ENCODE data around the gene TRERF1.

TRERF1 gene

GRCh38 chr6:42378125-42378524 lies 73.6 kb downstream of the TRERF1 start:
- H3K4me3 ChIP-seq (ENCODE audit: low read depth, low read length), result no peak overlapping the region
- no peak for DNase-seq (ENCODE audit: low read depth)

GRCh38 chr6:42375007-42375635 lies 76.6 kb downstream of the TRERF1 start:
- no peak overlapping the region for H3K4me3 ChIP-seq (ENCODE audit: low read depth, low read length)
- DNase-seq (ENCODE audit: low read depth), result no peak

- no peak overlapping the region for H3K4me3 ChIP-seq (ENCODE audit: low read depth, low read length)
- DNase-seq (ENCODE audit: low read depth), result no peak
Measured at GRCh38 chr6:42374018-42374669, 77.6 kb downstream of the TRERF1 start.

GRCh38 chr6:42372699-42373098 lies 79.0 kb downstream of the TRERF1 start:
- H3K4me3 ChIP-seq (ENCODE audit: low read depth, low read length), result no peak overlapping the region
- no peak for DNase-seq (ENCODE audit: low read depth)

GRCh38 chr6:42370323-42370985 lies 81.3 kb downstream of the TRERF1 start:
- H3K4me3 ChIP-seq (ENCODE audit: low read depth, low read length), result no peak overlapping the region
- no peak for DNase-seq (ENCODE audit: low read depth)

GRCh38 chr6:42369568-42369967 lies 82.2 kb downstream of the TRERF1 start:
- DNase-seq (ENCODE audit: low read depth), result no peak
- no peak overlapping the region for H3K4me3 ChIP-seq (ENCODE audit: low read depth, low read length)

- DNase-seq (ENCODE audit: low read depth), result no peak
- no peak overlapping the region for H3K4me3 ChIP-seq (ENCODE audit: low read depth, low read length)
Measured at GRCh38 chr6:42368181-42368580, 83.5 kb downstream of the TRERF1 start.

- H3K4me3 ChIP-seq (ENCODE audit: low read depth, low read length), result no peak overlapping the region
- no peak for DNase-seq (ENCODE audit: low read depth)
Measured at GRCh38 chr6:42367353-42368011, 84.2 kb downstream of the TRERF1 start.

GRCh38 chr6:42366999-42367352 lies 84.8 kb downstream of the TRERF1 start:
- DNase-seq (ENCODE audit: low read depth), result no peak
- no peak overlapping the region for H3K4me3 ChIP-seq (ENCODE audit: low read depth, low read length)

- no peak for DNase-seq (ENCODE audit: low read depth)
- H3K4me3 ChIP-seq (ENCODE audit: low read depth, low read length), result no peak overlapping the region
Measured at GRCh38 chr6:42366011-42366705, 85.6 kb downstream of the TRERF1 start.

GRCh38 chr6:42365021-42365420 lies 86.7 kb downstream of the TRERF1 start:
- no peak overlapping the region for H3K4me3 ChIP-seq (ENCODE audit: low read depth, low read length)
- no peak for DNase-seq (ENCODE audit: low read depth)

GRCh38 chr6:42363926-42364849 lies 87.5 kb downstream of the TRERF1 start:
- no peak overlapping the region for H3K4me3 ChIP-seq (ENCODE audit: low read depth, low read length)
- no peak for DNase-seq (ENCODE audit: low read depth)

GRCh38 chr6:42361036-42361435 lies 90.7 kb downstream of the TRERF1 start:
- no peak for DNase-seq (ENCODE audit: low read depth)
- no peak overlapping the region for H3K4me3 ChIP-seq (ENCODE audit: low read depth, low read length)

GRCh38 chr6:42359021-42359420 lies 92.7 kb downstream of the TRERF1 start:
- no peak overlapping the region for H3K4me3 ChIP-seq (ENCODE audit: low read depth, low read length)
- DNase-seq (ENCODE audit: low read depth), result no peak

- H3K4me3 ChIP-seq (ENCODE audit: low read depth, low read length), result no peak overlapping the region
- no peak for DNase-seq (ENCODE audit: low read depth)
Measured at GRCh38 chr6:42355416-42355815, 96.3 kb downstream of the TRERF1 start.

GRCh38 chr6:42354702-42355101 lies 97.0 kb downstream of the TRERF1 start:
- DNase-seq (ENCODE audit: low read depth), result no peak
- H3K4me3 ChIP-seq (ENCODE audit: low read depth, low read length), result no peak overlapping the region

- H3K4me3 ChIP-seq (ENCODE audit: low read depth, low read length), result no peak overlapping the region
- DNase-seq (ENCODE audit: low read depth), result no peak
Measured at GRCh38 chr6:42352856-42353564, 98.7 kb downstream of the TRERF1 start.

GRCh38 chr6:42350911-42351310 lies 100.8 kb downstream of the TRERF1 start:
- DNase-seq (ENCODE audit: low read depth), result no peak
- H3K4me3 ChIP-seq (ENCODE audit: low read depth, low read length), result no peak overlapping the region
